Activated T-cell treated with anti-CD3 and anti-CD28 coated beads, Interleukin-2, amount 50 U/mL, for 4 hours (primary cell): ENCODE measurements around the gene ANGPTL2. TPM values are rescaled to one million over a fixed set of nuclear protein-coding genes. Genes with fewer than 3 reads are reported as not detected.

Experiments
- ATAC-seq, 2 donors: fragments of 200-7000 bp; cut with Tn5 transposase; one replicate each; pipeline ENCODE4 v1.10.0; 2021
- DNase-seq: peaks from one replicate; pipeline ENCODE4 v3.0.0-alpha.2; 2020
- H3K27me3 Mint-ChIP-seq: one replicate; pipeline ENCODE4 v1.8.0; 2021; ENCODE audit warnings: low read depth, mixed read lengths
- H3K36me3 Mint-ChIP-seq: one replicate; pipeline ENCODE4 v1.8.0; 2022; ENCODE audit warnings: mixed read lengths; ENCODE audit not compliant: insufficient read depth
- H3K4me1 Mint-ChIP-seq: one replicate; pipeline ENCODE4 v1.8.0; 2021; ENCODE audit warnings: low read depth, mixed read lengths
- H3K4me3 Mint-ChIP-seq: one replicate; pipeline ENCODE4 v1.8.0; 2021; ENCODE audit warnings: mild to moderate bottlenecking, moderate library complexity, mixed read lengths
- H3K9me3 Mint-ChIP-seq: one replicate; pipeline ENCODE4 v1.8.0; 2021; ENCODE audit warnings: mixed read lengths
- total RNA-seq, 3 donors: library from RNA; stranded (reverse); gene quantifications; one replicate each; pipeline ENCODE4 v1.2.1, GENCODE V29; 2021

The ANGPTL2 gene
- total RNA-seq, 3 donors from 2014 or later: 0.05 TPM; not detected in 2

GRCh38 chr9:127079446-127080140 lies 42.8 kb downstream of the ANGPTL2 start:
- no peaks in the 10 kb centered on the region for H3K27me3 Mint-ChIP-seq

GRCh38 chr9:127078988-127079387 lies 43.4 kb downstream of the ANGPTL2 start:
- Mint-ChIP-seq H3K9me3 (no peaks in the 10 kb centered on the region), H3K36me3 (peaks cover 16% of the 10 kb centered on the region), H3K4me1 (peaks cover 3% of the 10 kb centered on the region), H3K27me3 (no peaks in the 10 kb centered on the region), H3K4me3 (no peak overlapping the region)
- DNase-seq (no peak), ATAC-seq (no peak)

More at GRCh38 chr9:127079446-127080140, 42.8 kb downstream of the ANGPTL2 start:
- DNase-seq (no peak), ATAC-seq (no peak)
- no peak overlapping the region for H3K4me3 Mint-ChIP-seq
- H3K9me3 Mint-ChIP-seq: no peaks in the 10 kb centered on the region
- H3K36me3 Mint-ChIP-seq: peaks cover 13% of the 10 kb centered on the region
- peaks cover 7% of the 10 kb centered on the region for H3K4me1 Mint-ChIP-seq

DNA sequence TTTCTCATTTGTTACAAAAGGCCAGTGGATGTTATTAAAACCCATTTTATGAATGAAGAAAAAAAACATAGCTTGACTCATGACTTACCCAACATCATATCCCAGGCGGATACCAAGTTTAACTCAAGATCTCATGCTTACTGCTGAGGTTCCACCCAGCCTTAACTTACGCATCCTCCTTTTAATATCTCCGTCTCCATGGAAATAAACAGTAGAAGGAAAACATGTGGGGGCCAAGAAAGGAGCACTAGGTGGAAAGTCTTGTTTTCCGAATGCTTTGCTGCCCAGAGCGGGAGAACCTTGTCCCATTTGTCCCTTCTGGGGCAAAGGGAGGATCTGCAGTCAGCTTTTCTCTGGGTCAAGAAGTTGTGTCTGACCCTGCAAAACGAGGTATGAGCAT lies 44.1 kb downstream of the ANGPTL2 start:
- DNase-seq (no peak), ATAC-seq (no peak)
- Mint-ChIP-seq H3K4me1 (peaks cover 3% of the 10 kb centered on the region), H3K9me3 (no peaks in the 10 kb centered on the region), H3K36me3 (peaks cover 16% of the 10 kb centered on the region), H3K4me3 (no peak overlapping the region), H3K27me3 (no peaks in the 10 kb centered on the region)

GRCh38 chr9:127077644-127077946 lies 44.8 kb downstream of the ANGPTL2 start:
- Mint-ChIP-seq H3K4me1 (peaks cover 3% of the 10 kb centered on the region), H3K4me3 (no peak overlapping the region), H3K9me3 (no peaks in the 10 kb centered on the region), H3K27me3 (no peaks in the 10 kb centered on the region), H3K36me3 (peaks cover 16% of the 10 kb centered on the region)
- ATAC-seq (no peak), DNase-seq (no peak)

DNA sequence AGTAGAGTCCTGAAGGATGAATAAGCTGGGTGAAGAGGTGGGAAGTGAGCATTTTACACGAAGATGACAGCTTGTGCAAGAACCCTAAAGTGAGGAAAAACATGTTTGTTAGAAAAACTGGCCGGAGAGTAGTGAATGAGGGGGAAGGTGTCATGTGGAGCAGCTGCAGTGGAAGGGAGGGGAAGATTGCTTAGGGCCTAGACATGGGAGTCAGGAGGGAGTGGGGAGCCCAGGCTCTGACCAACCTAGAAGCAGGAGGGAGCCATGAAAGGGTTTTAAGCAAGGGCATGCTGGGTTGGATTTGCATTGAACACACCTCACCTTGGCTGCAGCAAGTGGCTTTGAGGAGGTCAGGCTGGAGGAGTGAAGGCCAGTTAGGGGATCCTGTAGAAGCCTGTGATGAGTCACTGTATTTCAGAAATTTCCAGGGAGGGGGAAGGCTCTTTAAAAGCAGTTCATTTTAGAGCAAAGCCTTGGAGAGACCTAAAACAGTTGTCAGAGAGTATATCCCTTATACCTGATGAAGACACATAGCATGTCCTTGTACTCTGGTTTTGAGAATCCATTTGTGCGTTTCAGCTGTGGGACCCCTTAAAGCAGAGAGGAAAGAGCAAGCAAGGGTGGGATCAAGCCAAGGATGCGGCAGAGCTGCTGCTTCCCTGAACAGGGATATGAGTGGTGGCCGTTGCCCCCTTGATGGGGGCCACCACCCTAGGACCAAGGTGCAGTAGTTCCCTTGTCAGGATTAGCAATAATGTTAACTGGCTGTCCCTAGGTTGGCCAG lies 45.4 kb downstream of the ANGPTL2 start:
- Mint-ChIP-seq H3K4me1 (peaks cover 3% of the 10 kb centered on the region), H3K9me3 (no peaks in the 10 kb centered on the region), H3K36me3 (peaks cover 19% of the 10 kb centered on the region), H3K27me3 (no peaks in the 10 kb centered on the region), H3K4me3 (no peak overlapping the region)
- ATAC-seq (no peak), DNase-seq (no peak)

- Mint-ChIP-seq H3K4me3 (no peak overlapping the region), H3K36me3 (peaks cover 25% of the 10 kb centered on the region), H3K9me3 (no peaks in the 10 kb centered on the region), H3K4me1 (peaks cover 3% of the 10 kb centered on the region), H3K27me3 (no peaks in the 10 kb centered on the region)
- DNase-seq (no peak), ATAC-seq (no peak)
Observed at GRCh38 chr9:127075624-127076372, 46.6 kb downstream of the ANGPTL2 start.

- no peaks in the 10 kb centered on the region for H3K9me3 Mint-ChIP-seq
- no peaks in the 10 kb centered on the region for H3K27me3 Mint-ChIP-seq
- H3K4me1 Mint-ChIP-seq: peaks cover 3% of the 10 kb centered on the region
- H3K4me3 Mint-ChIP-seq: no peak overlapping the region
- no peak for DNase-seq
- peaks cover 25% of the 10 kb centered on the region for H3K36me3 Mint-ChIP-seq
- ATAC-seq: no peak
Observed at GRCh38 chr9:127074561-127075548, 47.6 kb downstream of the ANGPTL2 start.

- Mint-ChIP-seq H3K9me3 (no peaks in the 10 kb centered on the region), H3K4me1 (no peaks in the 10 kb centered on the region), H3K27me3 (no peaks in the 10 kb centered on the region), H3K36me3 (peaks cover 14% of the 10 kb centered on the region), H3K4me3 (no peak overlapping the region)
- DNase-seq (no peak), ATAC-seq (no peak)
Observed at GRCh38 chr9:127067603-127068220, 54.7 kb downstream of the ANGPTL2 start.

DNA sequence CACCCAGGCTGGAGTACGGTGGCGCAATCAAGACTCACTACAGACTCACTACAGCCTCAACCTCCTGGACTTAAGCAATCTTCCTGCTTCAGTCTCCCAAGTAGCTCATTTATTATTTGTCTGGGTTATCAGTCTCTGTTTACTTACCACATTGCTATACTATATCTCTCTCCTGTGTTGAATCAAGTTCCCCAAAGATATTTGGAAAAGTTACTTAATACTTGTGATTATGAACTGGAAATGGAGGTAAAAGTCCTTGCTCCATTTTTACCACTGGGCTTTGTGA lies 55.6 kb downstream of the ANGPTL2 start:
- no peaks in the 10 kb centered on the region for H3K4me1 Mint-ChIP-seq
- no peaks in the 10 kb centered on the region for H3K9me3 Mint-ChIP-seq
- H3K4me3 Mint-ChIP-seq: no peak overlapping the region
- DNase-seq (no peak), ATAC-seq (no peak)
- H3K36me3 Mint-ChIP-seq: peaks cover 9% of the 10 kb centered on the region
- H3K27me3 Mint-ChIP-seq: no peaks in the 10 kb centered on the region

GRCh38 chr9:127066060-127066850 lies 56.2 kb downstream of the ANGPTL2 start:
- peaks cover 9% of the 10 kb centered on the region for H3K36me3 Mint-ChIP-seq
- no peaks in the 10 kb centered on the region for H3K4me1 Mint-ChIP-seq
- no peak for ATAC-seq
- H3K27me3 Mint-ChIP-seq: no peaks in the 10 kb centered on the region
- no peaks in the 10 kb centered on the region for H3K9me3 Mint-ChIP-seq
- no peak for DNase-seq
- no peak overlapping the region for H3K4me3 Mint-ChIP-seq

DNA sequence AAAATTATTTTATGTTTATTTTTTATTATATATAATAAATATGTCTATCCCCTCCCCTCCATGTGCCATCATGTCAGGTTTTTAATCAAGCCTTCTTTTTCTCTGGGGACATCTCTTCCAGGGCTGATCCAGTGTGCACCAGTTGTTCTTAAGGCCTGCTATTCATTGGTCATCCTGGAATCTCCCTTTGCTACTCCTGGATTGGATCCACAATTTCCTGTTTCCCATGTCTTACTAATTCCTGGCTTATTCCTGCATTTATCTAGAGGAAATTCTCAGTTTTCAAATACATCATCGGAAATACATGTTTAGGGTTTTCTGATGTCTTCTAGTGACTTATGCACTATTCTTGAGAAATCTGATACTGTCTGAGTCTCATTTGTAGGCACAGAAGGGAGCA lies 56.8 kb downstream of the ANGPTL2 start:
- Mint-ChIP-seq H3K27me3 (no peaks in the 10 kb centered on the region), H3K4me1 (no peaks in the 10 kb centered on the region), H3K4me3 (no peak overlapping the region), H3K36me3 (peaks cover 6% of the 10 kb centered on the region), H3K9me3 (no peaks in the 10 kb centered on the region)
- no peak for ATAC-seq
- no peak for DNase-seq

- Mint-ChIP-seq H3K4me3 (no peak overlapping the region), H3K36me3 (peaks cover 6% of the 10 kb centered on the region), H3K9me3 (no peaks in the 10 kb centered on the region), H3K4me1 (no peaks in the 10 kb centered on the region), H3K27me3 (no peaks in the 10 kb centered on the region)
- no peak for ATAC-seq
- DNase-seq: no peak
Observed at GRCh38 chr9:127064335-127064734, 58.1 kb downstream of the ANGPTL2 start.

- ATAC-seq (no peak), DNase-seq (no peak)
- Mint-ChIP-seq H3K27me3 (no peaks in the 10 kb centered on the region), H3K4me1 (peaks cover 1% of the 10 kb centered on the region), H3K9me3 (no peaks in the 10 kb centered on the region), H3K4me3 (no peak overlapping the region), H3K36me3 (peaks cover 1% of the 10 kb centered on the region)
Observed at GRCh38 chr9:127061411-127061810, 61.0 kb downstream of the ANGPTL2 start.
